ENCODE results near the gene HOXC9.

The HOXC9 gene

GRCh38 chr12:53997204-53998109 is 2.5 kb upstream of the HOXC9 start (continued):
- TF ChIP-seq ATF2 (tag by site-specific recombination; IDR thresholded peaks at IDR 0.05; ENCODE audit: low read depth) (no peak), ZNF184 (tag by site-specific recombination; IDR thresholded peaks at IDR 0.05) (no peak), ZNF830 (tag by site-specific recombination; IDR thresholded peaks at IDR 0.05; ENCODE audit: low read depth) (no peak), ZEB2 (tag by site-specific recombination; IDR thresholded peaks at IDR 0.05) (no peak), ZNF274 (IDR thresholded peaks at IDR 0.05; ENCODE audit: low read length) (no peak), ZNF274 (tag by site-specific recombination; IDR thresholded peaks at IDR 0.05; ENCODE audit: borderline replicate concordance) (no peak), TCF7L2 (IDR thresholded peaks at IDR 0.05; ENCODE audit: borderline replicate concordance, low read depth, low read length) (no peak), ZNF514 (tag by site-specific recombination; IDR thresholded peaks at IDR 0.05) (no peak), AEBP2 (tag by site-specific recombination; IDR thresholded peaks at IDR 0.05; ENCODE audit: borderline replicate concordance) (no peak), ZBTB49 (tag by site-specific recombination; IDR thresholded peaks at IDR 0.05; ENCODE audit: low read depth) (no peak), SP7 (tag by site-specific recombination; IDR thresholded peaks at IDR 0.05) (0 out of 2 replicates have a peak, but pooled peaks have one; percentile 11), ZNF658 (tag by site-specific recombination; IDR thresholded peaks at IDR 0.05) (no peak), ZNF302 (tag by site-specific recombination; IDR thresholded peaks at IDR 0.05; ENCODE audit: low read depth) (no peak), ZNF544 (tag by site-specific recombination; IDR thresholded peaks at IDR 0.05) (no peak), ZBTB44 (tag by site-specific recombination; IDR thresholded peaks at IDR 0.05) (no peak), ELK4 (IDR thresholded peaks at IDR 0.05; ENCODE audit: borderline replicate concordance, low read depth, low read length) (no peak), PRDM10 (tag by site-specific recombination; IDR thresholded peaks at IDR 0.05) (peak; percentile 8), GFI1B (tag by site-specific recombination; IDR thresholded peaks at IDR 0.05) (no peak), ZNF548 (tag by site-specific recombination; IDR thresholded peaks at IDR 0.05) (no peak), INSM2 (tag by site-specific recombination; IDR thresholded peaks at IDR 0.05) (no peak), ZNF239 (tag by site-specific recombination; IDR thresholded peaks at IDR 0.05) (no peak), ZFHX2 (tag by site-specific recombination; conservative IDR thresholded peaks at IDR 0.05) (no peak), ZNF555 (tag by site-specific recombination; conservative IDR thresholded peaks at IDR 0.05) (no peak)

Data from HEK293 (cell line).